Body of pancreas (tissue), 4 donors: Measurements from ENCODE around the gene KCND3.

ENCODE experiments used
- CTCF ChIP-seq, 7 experiments: fragments of 450-650 bp in 4 of 7; fragments of 200-600 bp in 3 of 7; sonication (generic) in 3 of 7; IDR thresholded peaks; one replicate each; pipeline ENCODE4 v1.5.1; 2016 to 2019; ENCODE audit warnings: antibody characterized with exemption in 7 of 7
- POLR2A ChIP-seq, 3 donors: fragments of 450-650 bp; IDR thresholded peaks; one replicate each; pipeline ENCODE4 v1.6.1; 2016; ENCODE audit warnings: antibody characterized with exemption in 3 of 3, mild to moderate bottlenecking in 2 of 3

DNA sequence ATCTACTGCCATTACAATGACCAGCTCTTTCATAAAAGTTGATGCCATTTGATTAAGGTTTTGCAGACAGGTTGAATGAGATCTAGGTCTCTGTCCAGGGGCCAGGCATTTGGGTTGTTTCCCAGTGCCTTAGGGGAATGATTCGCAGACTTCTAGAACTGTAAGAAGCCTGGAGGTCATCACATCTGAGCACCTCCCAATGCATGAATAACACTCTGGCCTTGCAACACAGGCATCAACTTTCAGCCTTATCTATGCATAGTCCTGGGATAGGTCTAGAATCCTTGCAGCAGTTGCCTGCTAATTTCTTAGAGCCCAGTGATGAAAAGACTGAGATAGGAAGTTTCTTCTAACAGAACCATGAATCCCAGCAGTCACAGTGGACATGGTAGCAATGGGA is 44.8 kb upstream of the KCND3 start:
- no peak for TF ChIP-seq CTCF (IDR thresholded peaks at IDR 0.05)
- no peak for TF ChIP-seq POLR2A (IDR thresholded peaks at IDR 0.05)
